Prostate gland (tissue), 2 donors: ENCODE results near the gene ARIH1. TPM values are rescaled to one million over a fixed set of nuclear protein-coding genes. Genes with fewer than 3 reads are reported as not detected.

ENCODE experiments used
- DNase-seq: peaks from one replicate; pipeline ENCODE4 v3.0.0-alpha.2; 2019; ENCODE audit warnings: low spot score
- H3K27ac ChIP-seq, 2 donors: fragments of 200-600 bp; sonication (generic); 2 replicates each; pipeline ENCODE4 v1.5.1; 2017 to 2019
- H3K27me3 ChIP-seq: fragments of 200-600 bp; sonication (generic); replicated peaks from 2 replicates; pipeline ENCODE4 v1.5.1; 2019; ENCODE audit not compliant: insufficient read depth
- H3K36me3 ChIP-seq, 2 donors: fragments of 200-600 bp; sonication (generic); 1 replicate in 1 of 2; 2 replicates in 1 of 2; pipeline versions ENCODE4 v1.5.1 to v1.8.1; 2017 to 2019
- H3K4me1 ChIP-seq: fragments of 200-600 bp; sonication (generic); replicated peaks from 2 replicates; pipeline ENCODE4 v1.5.1; 2019
- H3K4me3 ChIP-seq, 2 donors: fragments of 200-600 bp; sonication (generic); 2 replicates each; pipeline ENCODE4 v1.5.1; 2017 to 2019
- H3K9me3 ChIP-seq: fragments of 200-600 bp; sonication (generic); 2 replicates; pipeline ENCODE4 v1.5.1; 2017
- POLR2A ChIP-seq: fragments of 450-650 bp; IDR thresholded peaks from one replicate; pipeline ENCODE4 v1.6.1; 2016; ENCODE audit warnings: antibody characterized with exemption, mild to moderate bottlenecking
- POLR2AphosphoS5 ChIP-seq: sonication (generic); formaldehyde crosslinking; IDR thresholded peaks from one replicate; pipeline ENCODE4 v1.6.1; 2017; ENCODE audit warnings: antibody characterized with exemption
- WGBS: methylation state at CpG from one replicate; pipeline ENCODE4 v1.1.5; 2018; 5-methylcytosine and 5-hydroxymethylcytosine counted together
- intact Hi-C: fragments of 100-400 bp; cut with DNase I; formaldehyde crosslinking; loops from one replicate; pipeline ENCODE4 v1.14.2; 2022
- total RNA-seq, 2 donors: library from RNA; depleted of rRNA; stranded (reverse); fragments of >200 nt; gene quantifications; one replicate each; pipeline ENCODE4 v1.1.0, GENCODE V29; 2016
- TF ChIP-seq, protein P1 (sequence below), 4 experiments: fragments of 200-600 bp in 2 of 4; fragments of 450-650 bp in 2 of 4; sonication (generic) in 2 of 4; IDR thresholded peaks; 1 replicate in 3 of 4; 2 replicates in 1 of 4; pipeline ENCODE4 v1.5.1; 2016 to 2019; ENCODE audit warnings: antibody characterized with exemption in 4 of 4, mild to moderate bottlenecking in 2 of 4, moderate library complexity in 2 of 4

ARIH1 gene
- total RNA-seq, 2 donors from 2014 or later = 35.7 to 38.7 TPM

GRCh38 chr15:72534523-72534922 lies 60.4 kb downstream of the ARIH1 start:
- Histone ChIP-seq H3K9me3 (no peaks in the 10 kb centered on the region), H3K27ac (no peak overlapping the region), H3K4me3 (no peak overlapping the region), H3K36me3 (no peaks in the 10 kb centered on the region), H3K27me3 (no peaks in the 10 kb centered on the region), H3K4me1 (no peaks in the 10 kb centered on the region)
- TF ChIP-seq POLR2A (no peak), POLR2AphosphoS5 (no peak)
- TF ChIP-seq, protein P1, sequence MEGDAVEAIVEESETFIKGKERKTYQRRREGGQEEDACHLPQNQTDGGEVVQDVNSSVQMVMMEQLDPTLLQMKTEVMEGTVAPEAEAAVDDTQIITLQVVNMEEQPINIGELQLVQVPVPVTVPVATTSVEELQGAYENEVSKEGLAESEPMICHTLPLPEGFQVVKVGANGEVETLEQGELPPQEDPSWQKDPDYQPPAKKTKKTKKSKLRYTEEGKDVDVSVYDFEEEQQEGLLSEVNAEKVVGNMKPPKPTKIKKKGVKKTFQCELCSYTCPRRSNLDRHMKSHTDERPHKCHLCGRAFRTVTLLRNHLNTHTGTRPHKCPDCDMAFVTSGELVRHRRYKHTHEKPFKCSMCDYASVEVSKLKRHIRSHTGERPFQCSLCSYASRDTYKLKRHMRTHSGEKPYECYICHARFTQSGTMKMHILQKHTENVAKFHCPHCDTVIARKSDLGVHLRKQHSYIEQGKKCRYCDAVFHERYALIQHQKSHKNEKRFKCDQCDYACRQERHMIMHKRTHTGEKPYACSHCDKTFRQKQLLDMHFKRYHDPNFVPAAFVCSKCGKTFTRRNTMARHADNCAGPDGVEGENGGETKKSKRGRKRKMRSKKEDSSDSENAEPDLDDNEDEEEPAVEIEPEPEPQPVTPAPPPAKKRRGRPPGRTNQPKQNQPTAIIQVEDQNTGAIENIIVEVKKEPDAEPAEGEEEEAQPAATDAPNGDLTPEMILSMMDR (IDR thresholded peaks at IDR 0.05) = no peak
- no peak for DNase-seq
- WGBS = 96% methylated on average over 3 of the region's 3 CpGs
- intact Hi-C loops = no loop called here

DNA sequence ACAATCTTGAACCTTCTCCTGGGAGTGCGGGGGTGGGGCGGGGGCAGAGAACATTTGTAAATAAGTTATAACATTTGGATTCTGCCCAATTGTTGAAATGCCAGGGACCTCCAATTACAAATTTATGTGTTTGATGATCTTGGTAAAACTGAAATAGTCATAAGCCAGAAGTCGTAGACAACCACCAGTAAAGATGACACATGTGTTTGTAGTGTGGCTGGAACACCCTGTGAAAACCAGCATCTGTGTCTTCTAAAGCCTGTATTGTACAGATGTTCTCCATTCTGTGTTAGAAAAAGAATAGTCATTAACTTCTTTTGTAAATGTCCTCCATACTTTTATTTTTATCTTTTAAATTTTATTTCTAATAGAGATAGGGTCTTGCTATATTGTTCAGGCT lies 61.8 kb downstream of the ARIH1 start:
- Histone ChIP-seq H3K4me3 (no peak overlapping the region), H3K9me3 (no peaks in the 10 kb centered on the region), H3K27ac (no peak overlapping the region), H3K4me1 (no peaks in the 10 kb centered on the region), H3K36me3 (no peaks in the 10 kb centered on the region), H3K27me3 (no peaks in the 10 kb centered on the region)
- intact Hi-C loops = no loop called here
- no peak for TF ChIP-seq POLR2AphosphoS5
- TF ChIP-seq POLR2A = no peak
- TF ChIP-seq, protein P1 (IDR thresholded peaks at IDR 0.05) = no peak
- 53% methylated on average over 3 of the region's 3 CpGs for WGBS
- no peak for DNase-seq

GRCh38 chr15:72536506-72536905 lies 62.4 kb downstream of the ARIH1 start:
- intact Hi-C loops = no loop called here

DNA sequence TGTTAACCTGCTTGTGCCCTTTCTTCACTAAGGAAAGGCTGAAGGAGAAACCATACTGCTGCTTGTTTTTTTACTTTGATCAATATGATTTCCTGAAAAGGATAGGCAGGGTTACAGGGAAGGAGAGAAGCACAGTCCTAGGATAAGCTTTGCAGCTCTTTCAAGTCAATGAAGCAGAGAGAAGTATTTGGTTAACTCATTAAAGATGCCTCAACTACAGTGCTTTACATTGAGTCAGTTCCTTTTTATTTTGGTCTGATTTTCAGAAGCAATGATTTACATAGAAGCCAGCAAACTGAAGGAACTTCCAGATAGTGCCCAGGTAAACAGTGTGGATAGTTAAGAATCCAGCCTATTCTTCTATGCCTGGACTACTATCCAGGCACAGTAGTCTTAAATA lies 64.8 kb downstream of the ARIH1 start:
- intact Hi-C loops = no loop called here

More at GRCh38 chr15:72536506-72536905, 62.4 kb downstream of the ARIH1 start:
- DNase-seq = no peak
- Histone ChIP-seq H3K9me3 (no peaks in the 10 kb centered on the region), H3K36me3 (no peaks in the 10 kb centered on the region), H3K4me3 (no peak overlapping the region), H3K27ac (no peak overlapping the region), H3K4me1 (no peaks in the 10 kb centered on the region), H3K27me3 (no peaks in the 10 kb centered on the region)
- WGBS = 49% methylated on average over 3 of the region's 3 CpGs
- TF ChIP-seq POLR2AphosphoS5 (no peak), POLR2A (no peak)
- TF ChIP-seq, protein P1 (IDR thresholded peaks at IDR 0.05) = no peak

GRCh38 chr15:72540606-72541237 lies 66.6 kb downstream of the ARIH1 start:
- DNase-seq = no peak
- TF ChIP-seq, protein P1 (IDR thresholded peaks at IDR 0.05) = no peak
- TF ChIP-seq POLR2AphosphoS5 = no peak
- no peak for TF ChIP-seq POLR2A
- no peaks in the 10 kb centered on the region for H3K27me3 ChIP-seq
- H3K4me3 ChIP-seq = no peak overlapping the region
- no peaks in the 10 kb centered on the region for H3K4me1 ChIP-seq
- H3K9me3 ChIP-seq = no peaks in the 10 kb centered on the region
- intact Hi-C loops = no loop called here
- H3K36me3 ChIP-seq = no peaks in the 10 kb centered on the region
- H3K27ac ChIP-seq = no peak overlapping the region
- WGBS = 98% methylated on average over 11 of the region's 11 CpGs

More for the DNA sequence above, 64.8 kb downstream of the ARIH1 start:
- Histone ChIP-seq H3K36me3 (no peaks in the 10 kb centered on the region), H3K4me1 (no peaks in the 10 kb centered on the region), H3K27me3 (no peaks in the 10 kb centered on the region), H3K4me3 (no peak overlapping the region), H3K27ac (no peak overlapping the region), H3K9me3 (no peaks in the 10 kb centered on the region)
- TF ChIP-seq POLR2A (no peak), POLR2AphosphoS5 (no peak)
- TF ChIP-seq, protein P1 (IDR thresholded peaks at IDR 0.05) = no peak
- no peak for DNase-seq
